Esophagus muscularis mucosa (tissue), 4 donors: ENCODE measurements around the gene CDC14B. TPM values are rescaled to one million over a fixed set of nuclear protein-coding genes. Genes with fewer than 3 reads are reported as not detected.

Experiments
- DNase-seq: peaks from one replicate; pipeline ENCODE4 v3.0.0-alpha.2; 2017; ENCODE audit errors: extremely low spot score
- H3K27ac ChIP-seq, 4 donors: fragments of 200-600 bp; sonication (generic); replicated peaks in 1 of 4; 1 replicate in 3 of 4; 2 replicates in 1 of 4; pipeline ENCODE4 v1.5.1; 2016 to 2019; ENCODE audit warnings: mild to moderate bottlenecking in 1 of 4
- H3K27me3 ChIP-seq, 4 donors: fragments of 200-600 bp; sonication (generic); one replicate each; pipeline versions ENCODE4 v1.5.1 to v1.6.0; 2016 to 2019
- H3K36me3 ChIP-seq, 4 donors: fragments of 200-600 bp; sonication (generic); one replicate each; pipeline ENCODE4 v1.5.1; 2016 to 2019
- H3K4me1 ChIP-seq, 4 donors: fragments of 200-600 bp; sonication (generic); one replicate each; pipeline ENCODE4 v1.5.1; 2016 to 2019
- H3K4me3 ChIP-seq, 4 donors: fragments of 200-600 bp; sonication (generic); 1 replicate in 2 of 4; 2 replicates in 2 of 4; pipeline ENCODE4 v1.5.1; 2016 to 2019; ENCODE audit warnings: mild to moderate bottlenecking in 4 of 4, moderate library complexity in 1 of 4
- H3K9me3 ChIP-seq, 4 donors: fragments of 200-600 bp; sonication (generic); 1 replicate in 3 of 4; 2 replicates in 1 of 4; pipeline ENCODE4 v1.5.1; 2016 to 2019
- CTCF ChIP-seq, 3 experiments: fragments of 200-600 bp in 2 of 3; fragments of 450-650 bp in 1 of 3; sonication (generic) in 2 of 3; IDR thresholded peaks; one replicate each; pipeline ENCODE4 v1.5.1; 2017 to 2019; ENCODE audit warnings: antibody characterized with exemption in 3 of 3, mild to moderate bottlenecking in 2 of 3, moderate library complexity in 1 of 3
- EP300 ChIP-seq: sonication (generic); formaldehyde crosslinking; IDR thresholded peaks from one replicate; pipeline ENCODE4 v1.6.1; 2017; ENCODE audit warnings: antibody characterized with exemption
- POLR2A ChIP-seq: fragments of 450-650 bp; IDR thresholded peaks from one replicate; pipeline ENCODE4 v1.6.1; 2017; ENCODE audit warnings: antibody characterized with exemption, moderate library complexity, mild to moderate bottlenecking, low read depth
- POLR2AphosphoS5 ChIP-seq, 2 donors: sonication (generic); formaldehyde crosslinking; IDR thresholded peaks; one replicate each; pipeline ENCODE4 v1.6.1; 2017; ENCODE audit warnings: antibody characterized with exemption in 2 of 2
- WGBS: methylation state at CpG from one replicate; pipeline ENCODE4 v1.1.5; 2018; 5-methylcytosine and 5-hydroxymethylcytosine counted together
- intact Hi-C: fragments of 100-400 bp; cut with DNase I; formaldehyde crosslinking; loops from one replicate; pipeline ENCODE4 v1.15.1; 2023
- total RNA-seq, 4 donors: library from RNA; depleted of rRNA; stranded (reverse); fragments of >200 nt; gene quantifications; one replicate each; pipeline versions ENCODE4 v1.1.0 to v1.2.1, GENCODE V29; 2016

The CDC14B gene
- total RNA-seq, 4 donors from 2014 or later: 22.0 to 39.7 (median 27.0) TPM

- no peak for TF ChIP-seq EP300
- peak in 2 of 3 experiments; percentile 31 to 33 for TF ChIP-seq CTCF (IDR thresholded peaks at IDR 0.05)
- peak; percentile 28 for TF ChIP-seq POLR2A
- TF ChIP-seq POLR2AphosphoS5 (IDR thresholded peaks at IDR 0.05): peak; percentile 66 to 87
- H3K4me1 ChIP-seq: peaks cover 26 to 40% (median 30%) of the 10 kb centered on the region in 4 donors
- H3K4me3 ChIP-seq: peak overlapping the region; percentile 72 to 82 (median 73)
- no peaks in the 10 kb centered on the region for H3K9me3 ChIP-seq
- WGBS: 0% methylated on average over 30 of the region's 74 CpGs
- peak; percentile 95 for DNase-seq
- no peaks in the 10 kb centered on the region for H3K27me3 ChIP-seq
- peaks cover 9 to 28% (median 23%) of the 10 kb centered on the region in 4 donors for H3K36me3 ChIP-seq
- intact Hi-C loops: loop anchor here (5.0 to 10.0 kb wide), 3 partner anchors 37 to 200 kb away; partner anchors contain the start of genes CDC14B and HABP4
- peak overlapping the region; percentile 97 to 99 (median 98) for H3K27ac ChIP-seq
Observed at GRCh38 chr9:96654450-96655197, 35.0 kb upstream of the CDC14B start.

- Histone ChIP-seq H3K36me3 (peaks cover 9 to 57% (median 49%) of the 10 kb centered on the region in 4 donors), H3K9me3 (no peaks in the 10 kb centered on the region), H3K27me3 (no peaks in the 10 kb centered on the region), H3K4me3 (no peak overlapping the region), H3K4me1 (peaks cover 25 to 37% (median 32%) of the 10 kb centered on the region in 4 donors), H3K27ac (no peak overlapping the region)
- TF ChIP-seq EP300 (no peak), CTCF (IDR thresholded peaks at IDR 0.05) (peak in 1 of 3 experiments; percentile 11)
- no peak for DNase-seq
- intact Hi-C loops: loop anchor here (5.0 to 10.0 kb wide), 2 partner anchors 34 to 197 kb away; partner anchors contain the start of genes CDC14B and HABP4
Observed at GRCh38 chr9:96651626-96652025, 32.0 kb upstream of the CDC14B start.

GRCh38 chr9:96649620-96650324, 30.1 kb upstream of the CDC14B start:
- TF ChIP-seq EP300 (no peak), POLR2AphosphoS5 (IDR thresholded peaks at IDR 0.05) (no peak), POLR2A (no peak), CTCF (IDR thresholded peaks at IDR 0.05) (no peak)
- intact Hi-C loops: loop anchor here (5.0 to 10.0 kb wide), 2 partner anchors 32 to 195 kb away; partner anchors contain the start of genes CDC14B and HABP4
- no peaks in the 10 kb centered on the region for H3K9me3 ChIP-seq
- H3K27ac ChIP-seq: peak overlapping the region in 1 of 4 donors; percentile 0
- DNase-seq: no peak
- H3K4me1 ChIP-seq: peaks cover 13 to 30% (median 24%) of the 10 kb centered on the region in 4 donors
- no peaks in the 10 kb centered on the region for H3K27me3 ChIP-seq
- peaks cover 9 to 74% (median 60%) of the 10 kb centered on the region in 4 donors for H3K36me3 ChIP-seq
- no peak overlapping the region for H3K4me3 ChIP-seq
- 96% methylated on average over 1 of the region's 1 CpG for WGBS

GRCh38 chr9:96646081-96646991, 26.7 kb upstream of the CDC14B start:
- Histone ChIP-seq H3K4me1 (peaks cover 0 to 13% (median 10%) of the 10 kb centered on the region in 4 donors), H3K9me3 (no peaks in the 10 kb centered on the region), H3K27me3 (no peaks in the 10 kb centered on the region), H3K36me3 (peaks cover 18 to 96% (median 85%) of the 10 kb centered on the region in 4 donors), H3K27ac (peak overlapping the region; percentile 37 to 74 (median 64)), H3K4me3 (no peak overlapping the region)
- no peak for DNase-seq
- WGBS: 66% methylated on average over 13 of the region's 13 CpGs
- TF ChIP-seq POLR2AphosphoS5 (IDR thresholded peaks at IDR 0.05) (peak in 1 of 2 donors; percentile 60), POLR2A (no peak)
- intact Hi-C loops: no loop called here
